Endometrial microvascular endothelial cells (primary cell): ENCODE measurements around the gene AKNA. TPM values are rescaled to one million over a fixed set of nuclear protein-coding genes. Genes with fewer than 3 reads are reported as not detected.

Source experiments
- in situ Hi-C: cut with HindIII; loops from 2 replicates; pipeline ENCODE4 v1.10.0; 2017; ENCODE audit warnings: low sequenced_read_pairs, low pct_unique_long_range_greater_than_20kb; ENCODE audit errors: inconsistent ontology term
- total RNA-seq: library from RNA; depleted of rRNA; stranded (reverse); fragments of >200 nt; gene quantifications from one replicate; pipeline ENCODE4 v1.2.3, GENCODE V29; 2015; ENCODE audit errors: inconsistent ontology term

AKNA gene
- total RNA-seq, 1 donor from 2014 or later: 14.9 TPM

DNA sequence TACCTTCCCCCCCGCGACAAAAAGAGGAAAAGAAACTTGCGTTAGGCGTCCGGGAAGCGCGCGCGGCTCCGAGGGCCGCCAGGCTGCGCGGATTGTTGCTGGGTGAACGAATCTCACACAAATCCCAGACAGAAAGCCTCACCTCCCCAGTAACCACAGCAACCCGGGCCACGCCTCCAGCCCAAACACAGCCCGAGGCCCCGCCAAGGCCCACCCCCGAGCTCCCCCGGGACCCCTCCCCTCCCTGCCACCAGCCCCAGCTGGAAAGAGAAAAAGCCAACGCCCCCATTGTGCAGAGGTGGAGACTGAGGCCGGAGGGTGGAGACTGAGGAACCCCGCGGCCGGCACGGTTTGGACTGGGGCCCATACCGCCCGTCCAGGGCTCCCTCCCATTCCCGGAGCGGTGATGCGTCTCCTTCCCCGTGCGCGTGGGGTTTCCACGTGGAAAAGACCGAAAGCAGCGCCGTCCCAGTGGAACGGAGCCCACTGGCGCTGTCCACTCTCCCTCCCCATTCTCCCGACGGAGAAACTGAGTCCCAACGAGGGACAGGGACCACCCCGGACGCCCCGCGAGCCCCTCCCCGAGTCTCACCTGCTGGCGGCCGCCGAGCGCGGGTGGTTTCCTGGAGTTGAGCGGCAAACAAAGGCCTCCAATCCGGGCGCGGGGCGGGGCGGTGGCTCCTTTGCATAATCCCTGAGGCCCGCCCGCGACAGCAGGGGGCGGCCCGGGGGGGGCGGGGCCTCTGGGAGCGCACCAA is 10.2 kb upstream of the AKNA start:
- in situ Hi-C loops: no loop called here

GRCh38 chr9:114397219-114397847 is 9.6 kb upstream of the AKNA start:
- in situ Hi-C loops: no loop called here

GRCh38 chr9:114396558-114397218 is 8.9 kb upstream of the AKNA start:
- in situ Hi-C loops: no loop called here

DNA sequence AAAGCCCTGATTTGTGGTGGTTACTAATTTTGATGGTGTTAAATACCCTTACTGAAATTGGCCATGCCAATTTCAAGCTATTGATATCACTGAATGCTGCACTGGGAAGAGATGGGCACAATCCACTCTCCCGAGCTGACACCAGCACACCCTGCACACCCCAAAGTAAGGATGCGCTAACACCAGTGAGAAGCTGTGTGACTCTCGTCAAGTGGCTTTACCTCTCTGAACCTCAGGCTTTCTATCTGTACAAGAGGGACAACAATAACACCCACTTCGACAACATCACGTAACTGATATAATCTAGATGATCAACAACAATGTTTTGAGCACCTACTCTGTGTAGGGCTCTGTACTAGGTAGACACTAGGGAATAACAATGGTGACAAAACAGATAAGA is 8.0 kb upstream of the AKNA start:
- in situ Hi-C loops: no loop called here

DNA sequence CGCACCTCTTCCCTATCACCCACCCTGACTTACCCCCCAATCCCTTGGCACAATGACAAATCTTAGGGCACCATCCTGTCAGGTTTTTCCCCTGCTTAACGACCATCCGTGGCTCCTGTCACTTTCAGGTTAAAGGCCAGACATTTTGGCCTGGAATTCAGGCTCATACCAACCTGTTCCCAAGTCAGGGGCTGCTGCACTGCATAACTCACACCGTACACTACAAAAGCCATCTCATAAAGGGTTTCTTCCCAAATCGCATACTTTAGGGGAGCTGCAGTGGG is 7.5 kb upstream of the AKNA start:
- in situ Hi-C loops: no loop called here

GRCh38 chr9:114394523-114395333 is 6.9 kb upstream of the AKNA start:
- in situ Hi-C loops: no loop called here

- in situ Hi-C loops: no loop called here
These were observed 4.9 kb upstream of the AKNA start for GRCh38 chr9:114392749-114393112.

- in situ Hi-C loops: no loop called here
These were observed 3.2 kb upstream of the AKNA start for GRCh38 chr9:114390952-114391351.

GRCh38 chr9:114389612-114390368 is 2.0 kb upstream of the AKNA start:
- in situ Hi-C loops: no loop called here

- in situ Hi-C loops: no loop called here
These were observed 1.1 kb upstream of the AKNA start for GRCh38 chr9:114388764-114389375.

GRCh38 chr9:114388357-114388682 is 538 bp upstream of the AKNA start:
- in situ Hi-C loops: no loop called here

DNA sequence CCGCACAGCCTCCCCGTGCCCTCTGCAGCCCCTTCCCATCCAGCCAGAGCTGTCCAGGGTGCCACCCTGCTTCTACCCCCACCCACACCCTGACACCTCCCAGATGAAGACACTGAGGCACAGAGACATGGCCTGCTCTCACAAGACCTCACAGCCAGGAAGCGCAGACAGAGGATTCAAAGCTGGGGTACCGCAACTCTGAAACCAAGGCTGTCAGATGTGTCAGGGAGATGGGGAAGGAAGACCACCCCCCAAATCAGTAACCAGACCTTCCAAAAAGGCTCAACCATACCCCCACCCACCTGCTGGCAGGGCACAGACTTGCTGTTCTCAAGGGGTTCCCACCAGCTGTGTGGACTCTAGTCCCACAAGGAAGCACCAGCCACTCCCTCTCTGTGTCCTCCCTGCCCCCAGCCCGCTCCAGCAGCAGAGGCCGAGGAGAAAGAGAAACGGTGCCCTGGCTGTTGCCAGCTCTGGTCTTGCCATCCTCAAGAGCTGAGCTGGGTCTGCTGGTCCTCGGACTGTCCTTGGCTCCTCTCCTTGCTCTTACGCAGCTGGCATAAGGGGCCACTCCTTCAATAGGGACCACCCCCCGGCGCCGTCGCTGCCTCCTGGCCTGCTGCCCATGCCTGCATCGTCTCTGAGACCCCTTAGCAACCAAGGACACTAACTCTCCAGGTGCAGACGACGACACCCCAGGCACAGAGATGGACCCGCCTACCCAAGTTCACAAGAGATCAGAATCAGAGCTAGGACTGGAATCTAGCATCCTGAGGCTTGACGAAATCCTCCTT is 699 bp downstream of the AKNA start:
- in situ Hi-C loops: no loop called here

GRCh38 chr9:114386361-114386885 is 1.4 kb downstream of the AKNA start:
- in situ Hi-C loops: no loop called here

DNA sequence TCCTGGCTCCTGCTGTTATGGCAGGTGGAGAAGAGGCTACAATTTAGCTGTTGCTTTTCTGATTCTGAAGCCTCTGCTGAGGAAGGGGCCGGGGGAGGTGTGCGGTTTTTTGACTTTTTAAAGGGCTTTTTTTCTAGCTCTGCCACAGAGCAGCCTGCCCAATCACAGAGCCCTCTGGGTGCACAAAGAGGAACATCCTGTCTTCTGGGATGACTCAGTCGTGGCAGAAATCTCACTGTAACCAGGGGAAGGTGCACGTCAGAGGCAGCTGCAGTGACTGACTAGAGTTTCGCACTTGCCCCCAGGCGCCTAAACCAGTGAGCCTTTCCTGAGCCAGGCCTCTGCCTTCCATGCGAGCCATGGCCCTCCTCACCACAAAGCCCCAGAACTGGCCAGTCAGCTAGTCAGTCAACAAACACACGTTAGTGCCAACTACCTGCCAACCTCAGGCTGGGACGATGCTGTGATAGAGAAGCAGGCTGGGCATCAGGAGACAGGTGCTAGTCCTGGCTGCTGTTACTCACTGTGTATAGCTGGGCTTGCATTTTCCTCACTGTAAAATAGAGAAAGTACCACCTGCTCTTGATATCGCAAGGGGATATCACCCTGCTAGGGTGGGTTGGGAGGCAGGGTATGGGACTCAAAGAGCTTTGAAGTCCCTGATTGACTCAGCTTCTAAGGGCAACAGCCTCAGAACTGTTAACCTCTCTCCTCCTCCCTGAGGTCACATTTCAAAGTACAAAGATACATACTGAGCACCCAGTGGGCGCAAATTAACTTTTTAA is 2.2 kb downstream of the AKNA start:
- in situ Hi-C loops: no loop called here

DNA sequence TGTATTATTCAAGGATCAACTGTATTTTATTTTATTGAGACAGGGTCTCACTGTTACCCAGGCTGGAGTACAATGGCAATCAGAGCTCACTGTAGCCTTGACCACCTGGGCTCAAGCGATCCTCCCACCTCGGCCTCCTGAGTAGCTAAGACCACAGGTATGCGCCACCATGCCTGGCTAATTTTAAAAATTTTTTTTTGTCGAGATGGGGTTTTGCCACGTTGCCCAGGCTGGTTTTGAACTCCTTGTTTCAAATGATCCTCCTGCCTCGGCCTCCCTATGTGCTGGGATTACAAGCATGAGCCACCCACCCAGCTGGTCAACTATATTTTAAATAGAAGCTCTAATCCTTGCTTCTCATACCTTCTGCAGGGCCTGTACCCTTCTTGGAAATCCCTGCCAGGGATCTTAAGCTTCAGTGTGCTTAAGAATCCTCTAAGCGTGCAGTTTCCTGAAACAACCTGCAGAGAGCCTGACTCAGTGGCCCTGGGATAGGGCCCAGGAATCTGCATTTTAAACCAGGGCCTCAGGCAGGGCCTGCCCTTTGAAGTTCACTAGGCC is 2.9 kb downstream of the AKNA start:
- in situ Hi-C loops: no loop called here

DNA sequence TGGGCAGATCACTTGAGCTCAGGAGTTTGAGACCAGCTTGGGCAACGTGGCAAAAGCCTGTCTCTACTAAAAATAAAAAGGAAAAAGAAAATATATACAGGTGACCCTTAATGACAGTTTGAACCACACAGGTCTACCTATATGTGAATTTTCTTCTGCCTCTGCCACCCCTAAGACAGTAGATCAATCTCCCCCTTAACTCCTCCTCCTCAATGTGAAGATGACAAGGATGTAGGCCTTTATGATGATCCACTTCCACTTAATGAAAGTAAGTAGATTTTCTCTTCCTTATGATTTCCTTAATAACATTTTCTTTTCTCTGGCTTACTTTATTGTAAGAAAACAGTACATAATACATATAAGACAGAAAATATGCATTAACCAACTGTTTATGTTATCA is 3.4 kb downstream of the AKNA start:
- in situ Hi-C loops: no loop called here
